ENCODE data around the gene TEKT2. TPM values are rescaled to one million over a fixed set of nuclear protein-coding genes. Genes with fewer than 3 reads are reported as not detected.

TEKT2 gene
- total RNA-seq, 1 experiment from 2014 or later = 0.31 TPM

DNA sequence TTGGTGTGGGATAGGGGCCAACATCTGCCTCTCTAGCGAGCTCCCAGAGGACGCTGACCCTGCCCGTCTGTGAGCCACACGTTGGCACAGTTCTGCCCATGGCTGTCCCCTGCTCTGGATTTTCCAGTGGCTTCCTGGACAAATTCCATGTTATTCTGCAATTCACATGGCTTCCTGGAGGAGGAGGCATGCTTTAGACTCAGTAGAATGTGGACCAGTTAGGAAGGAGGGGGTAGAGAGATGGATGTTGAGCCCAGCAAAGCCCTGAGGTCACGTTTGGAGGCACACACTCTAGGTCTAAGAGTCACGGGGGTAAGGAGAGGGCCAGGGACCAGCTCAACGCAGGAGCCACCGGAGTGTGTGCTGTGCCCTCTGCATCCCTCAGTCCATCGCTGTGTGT, 28.9 kb downstream of the TEKT2 start:
- Mint-ChIP-seq H3K4me1 (ENCODE audit: low read depth, unreplicated experiment) (peaks cover 9% of the 10 kb centered on the region), H3K4me3 (ENCODE audit: low read depth, unreplicated experiment) (no peak overlapping the region), H3K27ac (ENCODE audit: unreplicated experiment) (no peak overlapping the region), H3K27me3 (ENCODE audit: unreplicated experiment) (peaks cover 55% of the 10 kb centered on the region), H3K9me3 (ENCODE audit: low read depth, unreplicated experiment) (no peaks in the 10 kb centered on the region), H3K36me3 (ENCODE audit: insufficient read depth, unreplicated experiment) (no peaks in the 10 kb centered on the region)
- TF ChIP-seq, protein P1, sequence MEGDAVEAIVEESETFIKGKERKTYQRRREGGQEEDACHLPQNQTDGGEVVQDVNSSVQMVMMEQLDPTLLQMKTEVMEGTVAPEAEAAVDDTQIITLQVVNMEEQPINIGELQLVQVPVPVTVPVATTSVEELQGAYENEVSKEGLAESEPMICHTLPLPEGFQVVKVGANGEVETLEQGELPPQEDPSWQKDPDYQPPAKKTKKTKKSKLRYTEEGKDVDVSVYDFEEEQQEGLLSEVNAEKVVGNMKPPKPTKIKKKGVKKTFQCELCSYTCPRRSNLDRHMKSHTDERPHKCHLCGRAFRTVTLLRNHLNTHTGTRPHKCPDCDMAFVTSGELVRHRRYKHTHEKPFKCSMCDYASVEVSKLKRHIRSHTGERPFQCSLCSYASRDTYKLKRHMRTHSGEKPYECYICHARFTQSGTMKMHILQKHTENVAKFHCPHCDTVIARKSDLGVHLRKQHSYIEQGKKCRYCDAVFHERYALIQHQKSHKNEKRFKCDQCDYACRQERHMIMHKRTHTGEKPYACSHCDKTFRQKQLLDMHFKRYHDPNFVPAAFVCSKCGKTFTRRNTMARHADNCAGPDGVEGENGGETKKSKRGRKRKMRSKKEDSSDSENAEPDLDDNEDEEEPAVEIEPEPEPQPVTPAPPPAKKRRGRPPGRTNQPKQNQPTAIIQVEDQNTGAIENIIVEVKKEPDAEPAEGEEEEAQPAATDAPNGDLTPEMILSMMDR (IDR thresholded peaks at IDR 0.05; ENCODE audit: unreplicated experiment) = no peak
- intact Hi-C loops (cut with micrococcal nuclease; ENCODE audit: unreplicated experiment) = no loop called here
- no TSS peak for BruUV-seq (replicated peaks)
- DNase-seq = no peak
- CTCF ChIA-PET = no interaction called here

DNA sequence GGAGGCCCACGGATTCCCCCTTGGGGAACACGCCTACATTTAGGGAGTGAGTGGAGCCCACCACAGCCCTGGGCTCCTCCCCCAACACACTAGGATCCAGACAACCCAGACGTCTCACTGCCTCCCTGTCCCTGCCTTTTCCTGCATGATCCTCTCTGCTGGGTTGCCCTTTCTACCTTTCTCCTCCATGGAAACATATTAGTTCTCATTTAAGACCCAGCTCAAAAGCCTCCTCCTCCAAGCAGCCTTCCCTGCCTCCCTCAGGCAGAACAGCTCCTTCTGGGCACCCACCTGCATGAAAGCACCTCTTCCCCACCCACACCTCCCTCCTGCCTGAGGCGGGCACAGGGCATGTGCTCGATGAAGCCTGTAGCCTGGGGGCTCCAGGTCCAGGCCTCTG, 30.5 kb downstream of the TEKT2 start:
- Mint-ChIP-seq H3K4me3 (ENCODE audit: low read depth, unreplicated experiment) (no peak overlapping the region), H3K9me3 (ENCODE audit: low read depth, unreplicated experiment) (no peaks in the 10 kb centered on the region), H3K36me3 (ENCODE audit: insufficient read depth, unreplicated experiment) (no peaks in the 10 kb centered on the region), H3K27ac (ENCODE audit: unreplicated experiment) (no peak overlapping the region), H3K4me1 (ENCODE audit: low read depth, unreplicated experiment) (peaks cover 2% of the 10 kb centered on the region), H3K27me3 (ENCODE audit: unreplicated experiment) (peaks cover 50% of the 10 kb centered on the region)
- BruUV-seq (replicated peaks) = no TSS peak
- DNase-seq = no peak
- intact Hi-C loops (cut with micrococcal nuclease; ENCODE audit: unreplicated experiment) = no loop called here
- CTCF ChIA-PET = no interaction called here
- TF ChIP-seq, protein P1 (IDR thresholded peaks at IDR 0.05; ENCODE audit: unreplicated experiment) = no peak

DNA sequence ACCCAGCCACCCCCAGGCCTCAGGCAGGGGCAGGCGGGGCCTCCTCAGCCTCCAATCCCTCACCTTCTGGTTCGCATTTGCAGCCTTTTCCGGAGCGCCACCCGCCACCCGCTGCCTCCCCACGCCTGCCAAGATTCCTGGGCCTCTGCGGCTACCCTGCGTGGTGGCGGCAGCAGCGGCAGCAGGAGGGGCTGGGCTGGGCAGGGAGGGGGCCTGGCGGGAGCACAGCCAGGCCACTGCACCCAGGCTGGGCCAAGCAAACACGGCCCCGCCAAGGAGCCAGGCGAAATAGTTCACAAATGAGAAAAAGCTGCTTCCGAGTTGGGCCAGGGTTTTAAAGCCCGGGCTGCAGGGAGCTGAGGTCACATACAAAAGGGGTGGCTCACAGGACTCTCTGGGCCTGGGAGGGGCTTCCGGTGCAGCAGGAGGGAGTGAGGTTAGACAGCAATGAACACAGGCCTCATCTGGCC, 31.3 kb downstream of the TEKT2 start:
- Mint-ChIP-seq H3K4me1 (ENCODE audit: low read depth, unreplicated experiment) (no peaks in the 10 kb centered on the region), H3K9me3 (ENCODE audit: low read depth, unreplicated experiment) (no peaks in the 10 kb centered on the region), H3K36me3 (ENCODE audit: insufficient read depth, unreplicated experiment) (no peaks in the 10 kb centered on the region), H3K27me3 (ENCODE audit: unreplicated experiment) (peaks cover 50% of the 10 kb centered on the region), H3K4me3 (ENCODE audit: low read depth, unreplicated experiment) (no peak overlapping the region), H3K27ac (ENCODE audit: unreplicated experiment) (no peak overlapping the region)
- intact Hi-C loops (cut with micrococcal nuclease; ENCODE audit: unreplicated experiment) = no loop called here
- no peak for DNase-seq
- CTCF ChIA-PET = interaction anchor here (0.7 kb wide), 1 partner anchor 65 kb away, joined by 5 read pairs; no protein-coding TSS in a partner anchor
- TF ChIP-seq, protein P1 (IDR thresholded peaks at IDR 0.05; ENCODE audit: unreplicated experiment) = no peak
- BruUV-seq (replicated peaks) = no TSS peak

DNA sequence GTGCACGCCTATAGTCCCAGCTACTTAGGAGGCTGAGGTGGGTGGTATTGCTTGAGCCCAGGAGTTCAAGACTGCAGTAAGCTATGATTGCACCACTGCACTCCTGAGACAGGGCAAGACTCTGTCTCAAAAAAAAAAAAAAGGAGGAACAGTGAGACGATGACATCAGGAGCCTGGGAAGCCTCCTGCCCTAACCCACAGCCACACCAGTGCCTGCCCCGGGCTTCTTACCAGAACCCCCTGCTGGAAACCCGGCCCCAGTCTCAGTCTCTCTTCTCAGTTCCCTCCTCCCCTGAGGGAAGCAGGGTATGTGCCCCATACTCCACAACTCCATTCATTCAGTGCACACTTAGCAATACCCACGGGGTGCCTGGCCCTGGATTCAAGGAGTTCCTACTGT, 32.0 kb downstream of the TEKT2 start:
- Mint-ChIP-seq H3K4me1 (ENCODE audit: low read depth, unreplicated experiment) (no peaks in the 10 kb centered on the region), H3K36me3 (ENCODE audit: insufficient read depth, unreplicated experiment) (no peaks in the 10 kb centered on the region), H3K27ac (ENCODE audit: unreplicated experiment) (no peak overlapping the region), H3K9me3 (ENCODE audit: low read depth, unreplicated experiment) (no peaks in the 10 kb centered on the region), H3K27me3 (ENCODE audit: unreplicated experiment) (peaks cover 46% of the 10 kb centered on the region), H3K4me3 (ENCODE audit: low read depth, unreplicated experiment) (no peak overlapping the region)
- no TSS peak for BruUV-seq (replicated peaks)
- TF ChIP-seq, protein P1 (IDR thresholded peaks at IDR 0.05; ENCODE audit: unreplicated experiment) = no peak
- CTCF ChIA-PET = interaction anchor here (0.7 kb wide), 1 partner anchor 66 kb away, joined by 5 read pairs; no protein-coding TSS in a partner anchor
- intact Hi-C loops (cut with micrococcal nuclease; ENCODE audit: unreplicated experiment) = no loop called here
- no peak for DNase-seq

All from Calu3 (cell line).